Spleen (tissue), 11 donors: Measurements from ENCODE around the gene ANKRD52. TPM values are rescaled to one million over a fixed set of nuclear protein-coding genes. Genes with fewer than 3 reads are reported as not detected.
"Not testable (repeated sequence)": the region's sequence is repeated elsewhere in the genome, so short reads cannot be mapped to it uniquely, and the experiment has no call there.

Experiments
- DNase-seq: peaks from one replicate; pipeline ENCODE4 v3.0.0-alpha.2; 2020
- H3K27ac ChIP-seq, 8 donors: fragments of 200-600 bp; sonication (generic) in 7 of 8; 1 replicate in 4 of 8; 2 replicates in 4 of 8; pipeline versions ENCODE4 v1.5.0 to v1.8.0; 2016 to 2021; ENCODE audit warnings: inconsistent platforms in 4 of 8, mild to moderate bottlenecking in 4 of 8, moderate library complexity in 1 of 8
- H3K27me3 ChIP-seq, 7 donors: fragments of 200-600 bp; sonication (generic) in 6 of 7; replicated peaks in 1 of 7; 1 replicate in 4 of 7; 2 replicates in 3 of 7; pipeline versions ENCODE4 v1.5.0 to v1.8.0; 2016 to 2021; ENCODE audit warnings: inconsistent platforms in 3 of 7, mild to moderate bottlenecking in 1 of 7
- H3K36me3 ChIP-seq, 6 donors: fragments of 200-600 bp; sonication (generic) in 5 of 6; 1 replicate in 4 of 6; 2 replicates in 2 of 6; pipeline versions ENCODE4 v1.5.0 to v1.8.0; 2016 to 2021; ENCODE audit warnings: inconsistent platforms in 2 of 6
- H3K4me1 ChIP-seq, 6 donors: fragments of 200-600 bp; sonication (generic) in 5 of 6; 1 replicate in 3 of 6; 2 replicates in 3 of 6; pipeline versions ENCODE4 v1.5.0 to v1.8.0; 2016 to 2021; ENCODE audit warnings: inconsistent platforms in 3 of 6
- H3K4me3 ChIP-seq, 8 donors: fragments of 200-600 bp; sonication (generic) in 7 of 8; 1 replicate in 4 of 8; 2 replicates in 4 of 8; pipeline versions ENCODE4 v1.5.0 to v1.8.0; 2016 to 2021; ENCODE audit warnings: inconsistent platforms in 4 of 8, mild to moderate bottlenecking in 4 of 8, moderate library complexity in 2 of 8
- H3K9me3 ChIP-seq, 8 donors: fragments of 200-600 bp; sonication (generic) in 7 of 8; 1 replicate in 4 of 8; 2 replicates in 4 of 8; pipeline versions ENCODE4 v1.5.0 to v1.8.0; 2016 to 2021; ENCODE audit warnings: inconsistent platforms in 4 of 8
- POLR2A ChIP-seq, 3 donors: fragments of 450-650 bp; IDR thresholded peaks; one replicate each; pipeline ENCODE4 v1.5.1; 2017; ENCODE audit warnings: antibody characterized with exemption in 3 of 3, mild to moderate bottlenecking in 1 of 3
- POLR2AphosphoS5 ChIP-seq, 3 donors: sonication (generic); formaldehyde crosslinking; IDR thresholded peaks; one replicate each; pipeline ENCODE4 v1.5.1; 2017; ENCODE audit warnings: antibody characterized with exemption in 3 of 3
- WGBS, 5 donors: extraction: QIAGEN DNeasy Blood & Tissue Kit in 3 of 5; methylation state at CpG; one replicate each; pipeline versions ENCODE4 v1.1.5 to v1.1.7; 2013 to 2018; 5-methylcytosine and 5-hydroxymethylcytosine counted together
- intact Hi-C: fragments of 100-400 bp; cut with DNase I; formaldehyde crosslinking; loops from one replicate; pipeline ENCODE4 v1.15.0; 2023; ENCODE audit warnings: low total_unique reads
- polyA plus RNA-seq, 3 donors: library from polyadenylated mRNA; stranded (reverse); fragments of 200-250 nt; gene quantifications; one replicate each; pipeline ENCODE4 v1.2.1, GENCODE V29; 2013
- total RNA-seq, 7 donors: library from RNA; depleted of rRNA in 3 of 7; stranded (reverse); fragments of >200 nt in 3 of 7; fragmentation: NEBNext Ultra II Directional in 4 of 7; extraction: Animal tissue kit (Norgen Biotek cat#: 25700) in 4 of 7; gene quantifications; one replicate each; pipeline versions ENCODE4 v1.1.0 to v1.2.1, GENCODE V29; 2016 to 2021
- TF ChIP-seq, protein P1 (sequence below), 11 experiments: fragments of 200-600 bp in 7 of 11; fragments of 450-650 bp in 4 of 11; sonication (generic) in 4 of 11; IDR thresholded peaks in 8 of 11; conservative IDR thresholded peaks in 3 of 11; 1 replicate in 7 of 11; 2 replicates in 4 of 11; pipeline versions ENCODE4 v1.4.0 to v1.8.0; 2016 to 2021; ENCODE audit warnings: antibody characterized with exemption in 11 of 11, inconsistent platforms in 4 of 11, mild to moderate bottlenecking in 1 of 11
- donor health status: healthy with polysubstance abuse.
- donor health status: DM: no; HTN: no; CAD: no; lungs with moderate emphysema.
- donor health status: DM: no; HTN: no; CAD: no.
- donor health status: Bipolar disorder and iron deficiency.
- donor health status: healthy.
- donor health status: DM: no; HTN: no; CAD: no.
- donor health status: DM: yes; HTN: yes; CAD: no.

Gene ANKRD52
- total and polyA plus RNA-seq, 10 donors: 2.2 to 35.2 (median 25.5) TPM

DNA sequence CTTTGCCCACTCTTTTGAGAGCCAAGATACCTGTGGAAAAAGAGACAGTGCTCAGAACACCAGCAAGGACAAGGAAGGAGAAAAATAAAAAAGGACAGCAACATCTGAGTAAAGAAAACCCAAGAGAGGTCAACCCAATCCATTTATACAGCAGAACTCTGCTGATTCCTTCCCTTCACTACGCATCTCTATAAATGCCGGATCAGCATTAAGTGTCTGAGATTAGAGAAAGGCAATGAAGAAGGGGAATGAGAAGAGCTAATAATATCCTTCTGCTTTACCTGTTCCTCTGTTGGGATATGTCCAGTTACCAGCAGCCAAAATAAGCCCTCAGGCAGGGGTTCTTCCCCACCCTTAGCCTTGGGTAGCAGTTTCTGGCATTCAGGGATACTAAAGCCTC lies 24.4 kb upstream of the ANKRD52 start:
- Histone ChIP-seq H3K9me3 (no peaks in the 10 kb centered on the region), H3K27me3 (no peaks in the 10 kb centered on the region), H3K4me3 (no peak overlapping the region), H3K4me1 (peaks cover 0 to 20% (median 11%) of the 10 kb centered on the region in 6 donors), H3K36me3 (peaks cover 4 to 99% (median 90%) of the 10 kb centered on the region in 6 donors), H3K27ac (no peak overlapping the region)
- TF ChIP-seq, protein P1, sequence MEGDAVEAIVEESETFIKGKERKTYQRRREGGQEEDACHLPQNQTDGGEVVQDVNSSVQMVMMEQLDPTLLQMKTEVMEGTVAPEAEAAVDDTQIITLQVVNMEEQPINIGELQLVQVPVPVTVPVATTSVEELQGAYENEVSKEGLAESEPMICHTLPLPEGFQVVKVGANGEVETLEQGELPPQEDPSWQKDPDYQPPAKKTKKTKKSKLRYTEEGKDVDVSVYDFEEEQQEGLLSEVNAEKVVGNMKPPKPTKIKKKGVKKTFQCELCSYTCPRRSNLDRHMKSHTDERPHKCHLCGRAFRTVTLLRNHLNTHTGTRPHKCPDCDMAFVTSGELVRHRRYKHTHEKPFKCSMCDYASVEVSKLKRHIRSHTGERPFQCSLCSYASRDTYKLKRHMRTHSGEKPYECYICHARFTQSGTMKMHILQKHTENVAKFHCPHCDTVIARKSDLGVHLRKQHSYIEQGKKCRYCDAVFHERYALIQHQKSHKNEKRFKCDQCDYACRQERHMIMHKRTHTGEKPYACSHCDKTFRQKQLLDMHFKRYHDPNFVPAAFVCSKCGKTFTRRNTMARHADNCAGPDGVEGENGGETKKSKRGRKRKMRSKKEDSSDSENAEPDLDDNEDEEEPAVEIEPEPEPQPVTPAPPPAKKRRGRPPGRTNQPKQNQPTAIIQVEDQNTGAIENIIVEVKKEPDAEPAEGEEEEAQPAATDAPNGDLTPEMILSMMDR (IDR thresholded peaks at IDR 0.05 in 8 of 11, conservative IDR thresholded peaks at IDR 0.05 in 3 of 11): no peak
- TF ChIP-seq POLR2A (IDR thresholded peaks at IDR 0.05) (no peak), POLR2AphosphoS5 (IDR thresholded peaks at IDR 0.05) (no peak)
- 92 to 100% (median 94%) methylated on average over 2 of the region's 2 CpGs for WGBS, 5 donors
- intact Hi-C loops: no loop called here
- no peak for DNase-seq

DNA sequence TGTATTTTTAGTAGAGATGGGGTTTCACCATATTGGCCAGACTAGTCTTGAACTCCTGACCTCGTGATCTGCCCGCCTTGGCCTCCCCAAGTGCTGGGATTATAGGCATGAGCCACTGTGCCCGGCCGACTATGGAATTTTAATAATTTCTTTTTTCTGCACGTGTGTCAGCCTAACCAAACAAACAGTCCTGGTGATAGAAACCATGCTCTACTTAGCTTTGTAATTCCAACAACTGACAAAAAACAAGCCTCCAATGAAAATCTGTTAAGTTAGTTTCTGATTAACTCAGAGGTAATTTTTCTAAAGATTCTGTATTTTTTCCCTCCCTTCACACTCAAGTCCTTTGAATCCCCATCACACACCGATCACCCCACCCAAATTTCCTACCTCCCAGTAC lies 23.8 kb upstream of the ANKRD52 start:
- intact Hi-C loops: no loop called here
- no peak for DNase-seq
- H3K36me3 ChIP-seq: peaks cover 4 to 100% (median 94%) of the 10 kb centered on the region in 6 donors
- 83 to 97% (median 91%) methylated on average over 6 of the region's 6 CpGs for WGBS, 5 donors
- no peak overlapping the region for H3K27ac ChIP-seq
- H3K9me3 ChIP-seq: no peaks in the 10 kb centered on the region
- TF ChIP-seq POLR2AphosphoS5 (IDR thresholded peaks at IDR 0.05) (no peak), POLR2A (IDR thresholded peaks at IDR 0.05) (no peak)
- peaks cover 0 to 15% (median 11%) of the 10 kb centered on the region in 6 donors for H3K4me1 ChIP-seq
- H3K4me3 ChIP-seq: no peak overlapping the region
- no peaks in the 10 kb centered on the region for H3K27me3 ChIP-seq

DNA sequence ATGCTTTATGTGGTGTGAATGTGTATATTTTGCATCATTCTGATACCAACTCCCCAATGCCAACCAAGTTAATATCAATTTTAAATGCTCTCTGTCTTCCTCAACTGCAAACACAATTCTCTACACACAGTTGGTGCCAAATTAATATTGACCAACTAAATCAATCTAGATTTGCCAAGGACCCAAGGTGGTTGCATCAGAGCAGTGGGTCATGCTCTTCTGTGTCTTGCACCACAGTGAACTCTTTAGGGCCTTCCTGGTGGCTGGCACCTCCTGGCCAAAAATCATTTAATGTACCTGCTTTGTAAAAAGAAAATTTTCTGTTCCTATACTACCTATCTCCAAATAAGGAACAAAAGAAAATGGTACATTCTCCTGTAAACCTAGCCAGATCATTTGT lies 22.7 kb upstream of the ANKRD52 start:
- H3K9me3 ChIP-seq: no peaks in the 10 kb centered on the region
- no peak for DNase-seq
- no peaks in the 10 kb centered on the region for H3K27me3 ChIP-seq
- intact Hi-C loops: no loop called here
- no peak overlapping the region for H3K4me3 ChIP-seq
- no peak overlapping the region for H3K27ac ChIP-seq
- H3K4me1 ChIP-seq: peaks cover 0 to 3% (median under 1%) of the 10 kb centered on the region in 6 donors
- TF ChIP-seq, protein P1 (IDR thresholded peaks at IDR 0.05 in 8 of 11, conservative IDR thresholded peaks at IDR 0.05 in 3 of 11): no peak
- peaks cover 4 to 100% (median 98%) of the 10 kb centered on the region in 6 donors for H3K36me3 ChIP-seq

DNA sequence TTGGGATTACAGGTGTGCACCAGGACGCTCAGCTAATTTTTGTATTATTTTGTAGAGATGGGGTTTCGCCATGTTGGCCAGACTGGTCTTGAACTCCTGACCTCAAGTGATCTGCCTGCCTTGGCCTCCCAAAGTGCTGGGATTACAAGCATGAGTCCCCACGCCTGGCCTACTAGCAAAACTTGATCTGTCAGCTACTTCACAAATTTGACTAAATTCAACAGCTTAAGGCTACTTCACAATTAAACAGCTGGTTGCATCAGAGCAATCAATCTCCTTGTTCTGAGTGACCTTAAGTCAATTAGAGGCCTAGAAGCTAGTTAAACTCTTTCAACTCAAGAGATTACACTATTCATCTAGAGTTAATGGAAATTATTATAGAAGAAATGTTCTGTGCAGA lies 20.7 kb upstream of the ANKRD52 start:
- no peak overlapping the region for H3K4me3 ChIP-seq
- TF ChIP-seq POLR2AphosphoS5 (IDR thresholded peaks at IDR 0.05): no peak
- no peak for TF ChIP-seq POLR2A (IDR thresholded peaks at IDR 0.05)
- TF ChIP-seq, protein P1 (IDR thresholded peaks at IDR 0.05 in 8 of 11, conservative IDR thresholded peaks at IDR 0.05 in 3 of 11): no peak
- WGBS, 5 donors: 94 to 98% (median 96%) methylated on average over 3 of the region's 3 CpGs
- DNase-seq: no peak
- no peaks in the 10 kb centered on the region for H3K4me1 ChIP-seq
- intact Hi-C loops: no loop called here
- H3K27me3 ChIP-seq: no peaks in the 10 kb centered on the region
- no peak overlapping the region for H3K27ac ChIP-seq
- H3K9me3 ChIP-seq: no peaks in the 10 kb centered on the region
- H3K36me3 ChIP-seq: peaks cover 4 to 100% (median 98%) of the 10 kb centered on the region in 6 donors

DNA sequence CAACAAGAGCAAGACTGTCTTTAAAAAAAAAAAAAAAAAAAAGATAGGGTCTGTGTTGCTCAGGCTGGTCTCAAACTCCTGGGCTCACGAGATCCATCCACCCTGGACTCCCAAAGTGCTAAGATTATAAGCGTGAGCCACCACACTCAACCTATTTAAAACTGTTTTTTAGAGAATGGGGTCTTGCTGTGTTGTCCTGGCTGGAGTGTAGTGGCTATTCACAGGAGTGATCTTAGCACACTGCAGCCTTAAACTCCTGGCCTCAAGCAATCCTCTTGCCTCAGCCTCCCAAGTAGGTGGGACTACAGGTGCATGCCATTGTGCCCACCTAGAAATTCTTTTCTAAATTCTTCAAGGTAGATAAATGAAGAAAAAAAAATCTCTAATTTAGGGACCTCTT lies 16.1 kb upstream of the ANKRD52 start:
- H3K4me1 ChIP-seq: no peaks in the 10 kb centered on the region
- WGBS, 5 donors: 89 to 100% (median 97%) methylated on average over 2 of the region's 2 CpGs
- peaks cover 0 to 100% (median 82%) of the 10 kb centered on the region in 6 donors for H3K36me3 ChIP-seq
- no peaks in the 10 kb centered on the region for H3K9me3 ChIP-seq
- intact Hi-C loops: no loop called here
- DNase-seq: no peak
- no peaks in the 10 kb centered on the region for H3K27me3 ChIP-seq
- no peak overlapping the region for H3K27ac ChIP-seq
- TF ChIP-seq, protein P1 (IDR thresholded peaks at IDR 0.05 in 8 of 11, conservative IDR thresholded peaks at IDR 0.05 in 3 of 11): no peak
- TF ChIP-seq POLR2AphosphoS5 (IDR thresholded peaks at IDR 0.05): no peak
- TF ChIP-seq POLR2A (IDR thresholded peaks at IDR 0.05): no peak
- H3K4me3 ChIP-seq: no peak overlapping the region

DNA sequence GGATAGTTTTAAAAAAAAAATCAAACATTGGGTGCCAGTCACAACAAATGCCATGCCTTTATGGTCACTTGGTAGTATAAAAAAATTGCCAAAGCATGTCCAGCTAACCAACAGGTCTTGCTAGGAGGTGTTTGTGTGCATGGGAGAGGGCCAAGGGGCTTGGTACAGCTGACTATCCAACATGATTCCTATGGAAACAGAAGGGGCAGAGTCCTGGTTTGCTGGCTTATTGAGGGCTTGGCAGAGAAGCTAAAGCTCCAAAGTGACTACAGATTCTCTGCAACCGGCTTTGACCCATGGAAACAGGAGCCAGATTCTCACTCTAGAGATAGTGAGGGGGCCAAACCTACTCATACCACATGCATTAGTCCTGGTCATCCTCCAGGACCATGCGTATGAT lies 14.3 kb upstream of the ANKRD52 start:
- 93 to 100% (median 97%) methylated on average over 2 of the region's 2 CpGs for WGBS, 5 donors
- H3K4me1 ChIP-seq: peaks cover 2 to 10% (median 6%) of the 10 kb centered on the region in 6 donors
- intact Hi-C loops, H3K27me3 ChIP-seq, H3K4me3 ChIP-seq, H3K9me3 ChIP-seq, DNase-seq, H3K27ac ChIP-seq: not testable (repeated sequence)
- H3K36me3 ChIP-seq: peaks cover 0 to 89% (median 64%) of the 10 kb centered on the region in 6 donors
